HG03064 (cell line): ENCODE results near the gene HDAC8.
"Not testable (repeated sequence)": the region's sequence is repeated elsewhere in the genome, so short reads cannot be mapped to it uniquely, and the experiment has no call there.

Experiments used
- ATAC-seq: cut with Tn5 transposase; IDR thresholded peaks from one replicate; pipeline ENCODE4 v1.9.1; 2021; ENCODE audit warnings: low read depth; ENCODE audit not compliant: unreplicated experiment

The HDAC8 gene

GRCh38 chrX:72340041-72340440 is 232.6 kb downstream of the HDAC8 start:
- no peak for ATAC-seq

- ATAC-seq = no peak
Observed at GRCh38 chrX:72330131-72330530, 242.5 kb downstream of the HDAC8 start.

GRCh38 chrX:72326605-72327300 is 245.9 kb downstream of the HDAC8 start:
- no peak for ATAC-seq

GRCh38 chrX:72319651-72320050 is 253.0 kb downstream of the HDAC8 start:
- ATAC-seq = not testable (repeated sequence)

GRCh38 chrX:72317139-72317538 is 255.5 kb downstream of the HDAC8 start:
- ATAC-seq = no peak

- no peak for ATAC-seq
Observed at GRCh38 chrX:72316408-72317110, 256.1 kb downstream of the HDAC8 start.

GRCh38 chrX:72314881-72315280 is 257.8 kb downstream of the HDAC8 start:
- no peak for ATAC-seq

- no peak for ATAC-seq
Observed at GRCh38 chrX:72313707-72314641, 258.7 kb downstream of the HDAC8 start.

- ATAC-seq = no peak
Observed at GRCh38 chrX:72312311-72312940, 260.2 kb downstream of the HDAC8 start.

- ATAC-seq = no peak
Observed at GRCh38 chrX:72309297-72310071, 263.2 kb downstream of the HDAC8 start.

- no peak for ATAC-seq
Observed at GRCh38 chrX:72308566-72309296, 263.9 kb downstream of the HDAC8 start.

GRCh38 chrX:72308209-72308565 is 264.5 kb downstream of the HDAC8 start:
- ATAC-seq = no peak

GRCh38 chrX:72307646-72308051 is 265.0 kb downstream of the HDAC8 start:
- no peak for ATAC-seq

- ATAC-seq = peak; percentile 49
Observed at GRCh38 chrX:72306851-72307645, 265.6 kb downstream of the HDAC8 start.

GRCh38 chrX:72306085-72306801 is 266.4 kb downstream of the HDAC8 start:
- ATAC-seq = peak; percentile 12

- no peak for ATAC-seq
Observed at GRCh38 chrX:72305286-72306084, 267.2 kb downstream of the HDAC8 start, which contains the start of gene CITED1. Gene CITED1, minus strand, starts transcription at chrX:72305914. Its CDS starts 3,045 bp downstream, at chrX:72302869.

- no peak for ATAC-seq
Observed at GRCh38 chrX:72304877-72305276, 267.8 kb downstream of the HDAC8 start.
